BLaER1 (cell line): ENCODE data around the gene DLX2.
"Not testable (repeated sequence)": the region's sequence is repeated elsewhere in the genome, so short reads cannot be mapped to it uniquely, and the experiment has no call there.

Experiments used
- H3K27ac ChIP-seq: shearing (Covaris generic); formaldehyde crosslinking; 2 replicates; pipeline ENCODE4 v1.8.1; 2022
- H3K27me3 ChIP-seq: shearing (Covaris generic); formaldehyde crosslinking; 2 replicates; pipeline ENCODE4 v1.8.1; 2022
- H3K36me3 ChIP-seq: shearing (Covaris generic); formaldehyde crosslinking; 2 replicates; pipeline ENCODE4 v1.8.1; 2022
- H3K4me1 ChIP-seq: shearing (Covaris generic); formaldehyde crosslinking; 2 replicates; pipeline ENCODE4 v1.8.1; 2022
- H3K4me2 ChIP-seq: shearing (Covaris generic); formaldehyde crosslinking; 2 replicates; pipeline ENCODE4 v1.8.1; 2022
- H3K4me3 ChIP-seq: shearing (Covaris generic); formaldehyde crosslinking; 2 replicates; pipeline ENCODE4 v1.8.1; 2022
- H3K9ac ChIP-seq: shearing (Covaris generic); formaldehyde crosslinking; 2 replicates; pipeline ENCODE4 v1.8.1; 2022
- H3K9me3 ChIP-seq: shearing (Covaris generic); formaldehyde crosslinking; 2 replicates; pipeline ENCODE4 v1.8.1; 2022
- H4K20me1 ChIP-seq: shearing (Covaris generic); formaldehyde crosslinking; 2 replicates; pipeline ENCODE4 v1.8.1; 2022
- Cebpa-rat ChIP-seq: shearing (Covaris generic); IDR thresholded peaks from 2 replicates; pipeline ENCODE4 v1.8.1; 2022

Gene DLX2

GRCh38 chr2:172129404-172129803, 26.7 kb upstream of the DLX2 start:
- H3K4me1 ChIP-seq, result no peaks in the 10 kb centered on the region
- no peaks in the 10 kb centered on the region for H3K36me3 ChIP-seq
- H3K9ac ChIP-seq, result no peak overlapping the region
- no peak overlapping the region for H3K27ac ChIP-seq
- H3K9me3 ChIP-seq, result no peaks in the 10 kb centered on the region
- no peaks in the 10 kb centered on the region for H4K20me1 ChIP-seq
- no peak for TF ChIP-seq Cebpa-rat
- H3K4me2 ChIP-seq, result no peak overlapping the region
- H3K27me3 ChIP-seq, result no peaks in the 10 kb centered on the region
- H3K4me3 ChIP-seq, result no peak overlapping the region

DNA sequence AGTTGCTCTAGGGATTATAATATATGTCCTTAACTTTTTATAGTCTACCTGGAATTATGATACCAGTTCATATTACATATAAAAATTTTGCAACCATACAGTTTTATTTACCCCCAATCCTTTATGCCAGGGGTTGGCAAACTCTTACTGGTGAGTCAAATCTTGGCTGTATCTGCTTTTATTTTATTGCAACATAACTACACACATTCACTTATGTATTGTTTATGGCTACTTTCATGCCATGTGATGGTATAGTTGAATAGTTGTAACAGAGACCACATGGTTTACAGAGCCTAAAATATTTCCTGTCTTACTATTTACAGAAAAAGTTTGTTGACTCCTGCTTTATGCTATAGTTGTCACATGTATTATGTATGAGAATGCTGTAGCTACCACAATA, 25.8 kb upstream of the DLX2 start:
- H3K36me3 ChIP-seq, result no peaks in the 10 kb centered on the region
- H3K27me3 ChIP-seq, result no peaks in the 10 kb centered on the region
- no peak for TF ChIP-seq Cebpa-rat
- no peak overlapping the region for H3K9ac ChIP-seq
- H3K4me1 ChIP-seq, result no peaks in the 10 kb centered on the region
- no peak overlapping the region for H3K4me3 ChIP-seq
- no peaks in the 10 kb centered on the region for H4K20me1 ChIP-seq
- no peak overlapping the region for H3K4me2 ChIP-seq
- H3K27ac ChIP-seq, result no peak overlapping the region
- H3K9me3 ChIP-seq, result no peaks in the 10 kb centered on the region

- H3K27ac ChIP-seq, result no peak overlapping the region
- no peak overlapping the region for H3K4me2 ChIP-seq
- H3K36me3 ChIP-seq, result no peaks in the 10 kb centered on the region
- no peaks in the 10 kb centered on the region for H3K27me3 ChIP-seq
- no peak overlapping the region for H3K4me3 ChIP-seq
- TF ChIP-seq Cebpa-rat, result no peak
- no peak overlapping the region for H3K9ac ChIP-seq
- H3K4me1 ChIP-seq, result no peaks in the 10 kb centered on the region
- H4K20me1 ChIP-seq, result no peaks in the 10 kb centered on the region
- no peaks in the 10 kb centered on the region for H3K9me3 ChIP-seq
These were observed 17.4 kb upstream of the DLX2 start for GRCh38 chr2:172120118-172120517.

DNA sequence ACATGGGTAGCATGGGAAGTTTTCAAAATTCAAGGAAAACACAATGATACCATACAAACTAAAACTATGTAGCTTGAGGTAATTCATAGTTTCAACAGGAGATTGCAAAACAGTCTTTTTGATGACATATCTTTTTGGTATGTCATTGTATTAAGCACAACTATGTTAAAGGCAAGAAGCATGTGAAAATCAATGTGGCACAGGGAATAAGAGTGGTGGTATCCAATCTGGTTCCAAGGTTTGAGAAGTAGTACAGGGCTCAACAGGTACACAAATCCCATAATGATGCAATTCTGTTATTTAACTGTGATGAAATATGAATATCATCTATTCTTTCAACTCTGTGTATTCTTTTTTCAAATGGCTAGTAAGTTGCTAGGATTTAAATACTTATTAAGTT, 16.4 kb upstream of the DLX2 start:
- Histone ChIP-seq H3K4me1 (no peaks in the 10 kb centered on the region), H3K4me3 (no peak overlapping the region), H4K20me1 (no peaks in the 10 kb centered on the region), H3K36me3 (no peaks in the 10 kb centered on the region), H3K27ac (no peak overlapping the region), H3K9ac (no peak overlapping the region), H3K27me3 (no peaks in the 10 kb centered on the region), H3K9me3 (no peaks in the 10 kb centered on the region), H3K4me2 (no peak overlapping the region)
- TF ChIP-seq Cebpa-rat, result no peak

DNA sequence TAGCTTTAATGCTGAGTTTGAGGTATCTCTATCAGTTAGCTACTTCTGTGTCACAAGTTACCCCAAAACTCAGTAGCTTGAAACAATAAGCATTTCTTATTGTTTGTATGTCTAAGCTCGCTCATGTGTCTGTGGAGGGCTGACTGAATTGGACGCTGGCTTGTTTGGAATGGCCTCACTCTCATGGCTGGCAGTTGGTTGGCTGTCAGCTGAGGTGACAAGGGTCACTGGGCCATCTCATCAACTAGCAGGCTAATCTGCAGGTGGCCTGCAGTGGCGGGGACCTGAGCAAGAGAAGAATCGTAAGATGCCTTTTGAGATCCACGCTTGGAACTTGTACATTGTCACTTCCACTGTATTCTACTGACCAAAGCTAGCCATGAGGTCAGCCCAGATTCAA, 13.4 kb upstream of the DLX2 start:
- H3K9ac ChIP-seq, result no peak overlapping the region
- H4K20me1 ChIP-seq, result no peaks in the 10 kb centered on the region
- H3K27ac ChIP-seq, result no peak overlapping the region
- H3K9me3 ChIP-seq, result no peaks in the 10 kb centered on the region
- no peaks in the 10 kb centered on the region for H3K36me3 ChIP-seq
- H3K4me2 ChIP-seq, result no peak overlapping the region
- no peak for TF ChIP-seq Cebpa-rat
- H3K4me1 ChIP-seq, result no peaks in the 10 kb centered on the region
- no peaks in the 10 kb centered on the region for H3K27me3 ChIP-seq
- H3K4me3 ChIP-seq, result no peak overlapping the region

- TF ChIP-seq Cebpa-rat, result no peak
- Histone ChIP-seq H4K20me1 (peaks cover 6% of the 10 kb centered on the region; the same call in 1 of the 2 replicates), H3K4me1 (no peaks in the 10 kb centered on the region), H3K9ac (no peak overlapping the region), H3K4me2 (no peak overlapping the region), H3K36me3 (no peaks in the 10 kb centered on the region), H3K9me3 (no peaks in the 10 kb centered on the region), H3K27ac (no peak overlapping the region), H3K4me3 (no peak overlapping the region), H3K27me3 (peaks cover 12% of the 10 kb centered on the region)
These were observed 11.9 kb upstream of the DLX2 start for GRCh38 chr2:172114579-172114978.

DNA sequence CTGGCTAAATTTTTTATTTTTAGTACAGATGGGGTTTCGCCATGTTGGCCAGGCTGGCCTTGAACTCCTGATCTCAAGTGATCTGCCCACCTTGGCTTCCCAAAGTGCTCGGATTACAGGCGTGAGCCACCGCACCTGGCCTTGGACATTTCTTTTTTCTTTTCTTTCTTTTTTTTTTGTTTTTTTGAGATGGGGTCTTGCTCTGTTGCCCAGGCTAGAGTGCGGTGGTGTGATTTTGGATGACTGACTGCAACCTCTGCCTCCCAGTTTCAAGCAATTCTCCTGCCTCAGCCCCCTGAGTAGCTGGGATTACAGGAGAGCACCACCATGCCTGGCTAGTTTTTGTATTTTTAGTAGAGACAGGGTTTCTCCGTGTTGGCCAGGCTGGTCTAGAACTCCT, 11.5 kb upstream of the DLX2 start:
- not testable (repeated sequence) for H3K27ac ChIP-seq, H3K9ac ChIP-seq, H3K36me3 ChIP-seq, H4K20me1 ChIP-seq, H3K4me1 ChIP-seq, H3K4me2 ChIP-seq, H3K4me3 ChIP-seq, H3K9me3 ChIP-seq
- peaks cover 16% of the 10 kb centered on the region for H3K27me3 ChIP-seq

DNA sequence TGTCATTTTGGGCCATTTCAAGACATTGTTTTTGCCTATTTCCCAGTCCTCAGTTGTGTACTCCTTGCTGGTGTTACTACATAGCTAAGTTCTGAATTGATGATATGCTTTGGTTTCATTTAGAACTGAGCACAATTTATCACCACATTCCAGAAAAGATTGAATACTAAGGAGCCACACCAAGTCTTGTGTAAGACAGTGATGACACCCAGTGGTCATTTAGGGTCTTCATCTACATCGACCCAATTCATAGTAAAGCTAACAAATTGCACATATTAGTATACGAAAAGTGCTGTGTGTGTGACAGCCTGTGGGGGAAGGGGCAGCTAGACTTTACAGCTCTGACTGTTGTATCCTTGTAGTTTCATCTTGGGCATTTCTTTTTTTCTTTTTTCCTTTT, 10.9 kb upstream of the DLX2 start:
- TF ChIP-seq Cebpa-rat, result no peak
- H3K36me3 ChIP-seq, result no peaks in the 10 kb centered on the region
- peaks cover 9% of the 10 kb centered on the region for H4K20me1 ChIP-seq
- no peaks in the 10 kb centered on the region for H3K9me3 ChIP-seq
- no peak overlapping the region for H3K4me3 ChIP-seq
- H3K27me3 ChIP-seq, result peaks cover 21% of the 10 kb centered on the region
- no peak overlapping the region for H3K9ac ChIP-seq
- no peak overlapping the region for H3K27ac ChIP-seq
- no peaks in the 10 kb centered on the region for H3K4me1 ChIP-seq
- no peak overlapping the region for H3K4me2 ChIP-seq

DNA sequence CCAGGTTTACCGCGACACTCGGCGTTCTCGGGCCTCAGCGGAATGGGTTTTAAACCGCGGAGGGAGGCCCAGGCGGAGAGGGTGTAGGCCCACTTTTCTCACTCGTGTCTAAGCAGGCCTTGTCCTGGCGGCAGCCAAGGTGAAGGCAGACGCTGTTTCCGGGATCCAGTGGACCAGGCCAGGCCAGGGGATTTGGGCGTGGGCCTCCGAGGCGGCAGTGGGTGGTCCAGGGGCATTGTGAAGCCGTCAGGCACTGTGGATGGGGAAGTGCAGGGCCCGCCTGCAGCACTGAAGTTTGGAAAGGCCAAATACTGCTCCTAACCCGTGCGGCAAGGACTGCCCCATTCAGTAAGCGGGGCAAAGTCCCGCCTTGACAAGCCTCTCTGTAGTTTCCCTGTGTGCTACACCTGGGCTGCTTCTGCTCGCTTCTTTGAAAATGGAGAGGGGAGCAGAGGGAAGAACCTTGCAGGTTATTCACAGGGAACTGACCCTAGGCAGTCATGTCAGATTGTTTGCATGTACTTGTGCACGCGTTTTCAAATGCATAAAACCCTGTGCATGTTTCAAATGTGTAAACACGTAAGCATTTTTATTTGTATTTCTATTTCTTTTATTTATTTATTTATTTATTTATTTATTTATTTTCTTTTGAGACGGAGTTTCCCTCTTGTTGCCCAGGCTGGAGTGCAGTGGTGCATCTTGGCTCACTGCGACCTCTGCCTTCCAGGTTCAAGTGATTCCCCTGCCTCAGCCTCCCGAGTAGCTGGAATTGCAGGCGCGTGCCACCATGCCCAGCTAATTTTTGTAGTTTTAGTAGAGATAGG, 7.5 kb upstream of the DLX2 start:
- Histone ChIP-seq H3K4me2 (no peak overlapping the region), H3K27ac (no peak overlapping the region), H3K4me1 (peaks cover 9% of the 10 kb centered on the region), H3K36me3 (no peaks in the 10 kb centered on the region), H3K9ac (no peak overlapping the region), H3K4me3 (no peak overlapping the region), H3K9me3 (no peaks in the 10 kb centered on the region), H4K20me1 (peaks cover 43% of the 10 kb centered on the region), H3K27me3 (peaks cover 55% of the 10 kb centered on the region)
- TF ChIP-seq Cebpa-rat, result no peak

- no peak overlapping the region for H3K4me3 ChIP-seq
- no peak for TF ChIP-seq Cebpa-rat
- H3K4me1 ChIP-seq, result peaks cover 9% of the 10 kb centered on the region
- H3K36me3 ChIP-seq, result no peaks in the 10 kb centered on the region
- no peak overlapping the region for H3K9ac ChIP-seq
- no peak overlapping the region for H3K4me2 ChIP-seq
- H3K27me3 ChIP-seq, result peaks cover 63% of the 10 kb centered on the region
- H3K27ac ChIP-seq, result no peak overlapping the region
- no peaks in the 10 kb centered on the region for H3K9me3 ChIP-seq
- H4K20me1 ChIP-seq, result peaks cover 50% of the 10 kb centered on the region
These were observed 6.7 kb upstream of the DLX2 start for GRCh38 chr2:172109256-172109987.
